ENCODE results near the gene PTPN7. TPM values are rescaled to one million over a fixed set of nuclear protein-coding genes. Genes with fewer than 3 reads are reported as not detected.
"Not testable (repeated sequence)": the region's sequence is repeated elsewhere in the genome, so short reads cannot be mapped to it uniquely, and the experiment has no call there.

PTPN7 gene
- polyA plus RNA-seq, 4 donors: 1.9 to 8.9 (median 2.8) TPM

- not testable (repeated sequence) for DNase-seq; H3K4me3 ChIP-seq (ENCODE audit: low read depth in 1 of 3, low read length in 3 of 3); H3K27ac ChIP-seq (ENCODE audit: low read depth in 1 of 3, low read length in 2 of 3); H3K9me3 ChIP-seq (ENCODE audit: control insufficient read depth in 2 of 2, insufficient read depth in 1 of 2, low read depth in 1 of 2, low read length in 1 of 2); FAIRE-seq; H3K27me3 ChIP-seq (ENCODE audit: control insufficient read depth in 3 of 3, insufficient read depth in 3 of 3, low read length in 3 of 3)
- Histone ChIP-seq H3K4me1 (ENCODE audit: control insufficient read depth in 3 of 3, insufficient read depth in 2 of 3, low read depth in 1 of 3, low read length in 2 of 3) (peaks cover 2 to 17% (median 7%) of the 10 kb centered on the region in 3 donors), H3K36me3 (ENCODE audit: control insufficient read depth in 3 of 3, insufficient read depth in 2 of 3, low read depth in 1 of 3, low read length in 3 of 3) (peaks cover 0 to 13% (median 0%) of the 10 kb centered on the region in 3 donors)
- 77 to 92% (median 89%) methylated on average over 8 of the region's 8 CpGs for WGBS, 3 donors
Measured at GRCh38 chr1:202145744-202146140, 14.7 kb downstream of the PTPN7 start.

DNA sequence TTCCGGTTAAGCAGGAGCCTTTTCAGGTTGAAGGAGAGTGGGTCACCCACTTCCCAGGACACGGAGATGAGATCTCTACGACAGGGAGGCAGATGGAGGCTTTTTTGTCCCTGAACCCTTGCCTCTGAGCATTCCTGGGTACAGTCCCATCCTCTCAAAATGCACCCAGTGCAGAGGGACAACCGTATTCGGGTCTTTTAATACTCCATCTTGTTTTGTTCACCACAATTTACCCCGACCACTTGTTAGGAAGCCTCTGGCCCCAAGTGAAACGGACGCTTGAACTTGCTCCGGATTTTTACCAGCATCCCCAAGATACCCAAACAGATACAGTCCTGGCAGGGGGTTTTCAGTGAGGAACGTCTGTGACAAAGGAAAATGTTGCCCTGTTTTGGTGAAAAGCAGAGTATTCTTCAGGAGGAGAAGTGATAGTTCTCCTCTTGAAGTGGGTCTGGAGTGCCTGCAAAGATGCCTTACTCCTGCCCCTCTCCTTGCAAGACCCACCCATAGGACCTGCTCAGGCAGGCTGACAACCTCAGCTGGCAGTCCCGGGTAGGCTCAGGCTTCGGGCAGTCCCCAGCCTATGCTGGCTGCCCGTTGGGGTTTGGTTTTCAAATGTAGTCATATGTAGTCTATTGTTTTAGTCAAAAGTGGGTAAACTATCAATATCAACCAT is 15.2 kb downstream of the PTPN7 start:
- H3K27ac ChIP-seq (ENCODE audit: low read depth in 1 of 3, low read length in 2 of 3): peak overlapping the region in 2 of 3 donors; percentile 28 to 75

GRCh38 chr1:202144402-202145067 is 15.9 kb downstream of the PTPN7 start, which contains the start of gene ARL8A:
ARL8A (minus strand) TSS chr1:202144737; CDS start chr1:202144572, 165 bp downstream.
- WGBS, 3 donors: 0 to 1% (median 0%) methylated on average over 37 to 82 of the region's 82 CpGs
- FAIRE-seq: no peak
- H3K4me3 ChIP-seq (ENCODE audit: low read depth in 1 of 3, low read length in 3 of 3): peak within 1 kb of the TSS; percentile 75 to 97 (median 97)

More for the DNA sequence above, 15.2 kb downstream of the PTPN7 start:
- FAIRE-seq: no peak
- Histone ChIP-seq H3K4me1 (ENCODE audit: control insufficient read depth in 3 of 3, insufficient read depth in 2 of 3, low read depth in 1 of 3, low read length in 2 of 3) (peaks cover 2 to 17% (median 7%) of the 10 kb centered on the region in 3 donors), H3K9me3 (ENCODE audit: control insufficient read depth in 2 of 2, insufficient read depth in 1 of 2, low read depth in 1 of 2, low read length in 1 of 2) (no peaks in the 10 kb centered on the region), H3K36me3 (ENCODE audit: control insufficient read depth in 3 of 3, insufficient read depth in 2 of 3, low read depth in 1 of 3, low read length in 3 of 3) (peaks cover 0 to 10% (median 0%) of the 10 kb centered on the region in 3 donors), H3K27me3 (ENCODE audit: control insufficient read depth in 3 of 3, insufficient read depth in 3 of 3, low read length in 3 of 3) (no peaks in the 10 kb centered on the region), H3K4me3 (ENCODE audit: low read depth in 1 of 3, low read length in 3 of 3) (peak overlapping the region; percentile 75 to 97 (median 97))
- peak in 1 of 2 donors; percentile 37 for DNase-seq
- WGBS, 3 donors: 2 to 7% (median 5%) methylated on average over 13 of the region's 13 CpGs

GRCh38 chr1:202143768-202144401 is 16.5 kb downstream of the PTPN7 start:
- peak; percentile 28 to 54 for DNase-seq

More at GRCh38 chr1:202144402-202145067, 15.9 kb downstream of the PTPN7 start, which contains the start of gene ARL8A:
- Histone ChIP-seq H3K4me1 (ENCODE audit: control insufficient read depth in 3 of 3, insufficient read depth in 2 of 3, low read depth in 1 of 3, low read length in 2 of 3) (peaks cover 2 to 17% (median 7%) of the 10 kb centered on the region in 3 donors), H3K27me3 (ENCODE audit: control insufficient read depth in 3 of 3, insufficient read depth in 3 of 3, low read length in 3 of 3) (no peaks in the 10 kb centered on the region), H3K9me3 (ENCODE audit: control insufficient read depth in 2 of 2, insufficient read depth in 1 of 2, low read depth in 1 of 2, low read length in 1 of 2) (no peaks in the 10 kb centered on the region), H3K36me3 (ENCODE audit: control insufficient read depth in 3 of 3, insufficient read depth in 2 of 3, low read depth in 1 of 3, low read length in 3 of 3) (peaks cover 0 to 10% (median 0%) of the 10 kb centered on the region in 3 donors), H3K27ac (ENCODE audit: low read depth in 1 of 3, low read length in 2 of 3) (peak within 1 kb of the TSS; percentile 41 to 91 (median 72))
- peak; percentile 62 to 89 for DNase-seq

GRCh38 chr1:202143011-202143767 is 17.2 kb downstream of the PTPN7 start:
- Histone ChIP-seq H3K4me3 (ENCODE audit: low read depth in 1 of 3, low read length in 3 of 3) (peak overlapping the region; percentile 75 to 97 (median 97)), H3K27ac (ENCODE audit: low read depth in 1 of 3, low read length in 2 of 3) (peak overlapping the region; percentile 41 to 91 (median 72)), H3K9me3 (ENCODE audit: control insufficient read depth in 2 of 2, insufficient read depth in 1 of 2, low read depth in 1 of 2, low read length in 1 of 2) (no peaks in the 10 kb centered on the region), H3K4me1 (ENCODE audit: control insufficient read depth in 3 of 3, insufficient read depth in 2 of 3, low read depth in 1 of 3, low read length in 2 of 3) (peaks cover 2 to 17% (median 7%) of the 10 kb centered on the region in 3 donors), H3K36me3 (ENCODE audit: control insufficient read depth in 3 of 3, insufficient read depth in 2 of 3, low read depth in 1 of 3, low read length in 3 of 3) (peaks cover 0 to 13% (median under 1%) of the 10 kb centered on the region in 3 donors), H3K27me3 (ENCODE audit: control insufficient read depth in 3 of 3, insufficient read depth in 3 of 3, low read length in 3 of 3) (no peaks in the 10 kb centered on the region)
- FAIRE-seq: no peak
- WGBS, 3 donors: 11 to 13% (median 12%) methylated on average over 17 of the region's 17 CpGs
- peak; percentile 34 to 47 for DNase-seq

More at GRCh38 chr1:202143768-202144401, 16.5 kb downstream of the PTPN7 start:
- Histone ChIP-seq H3K27ac (ENCODE audit: low read depth in 1 of 3, low read length in 2 of 3) (peak overlapping the region; percentile 41 to 91 (median 72)), H3K4me3 (ENCODE audit: low read depth in 1 of 3, low read length in 3 of 3) (peak overlapping the region; percentile 75 to 97 (median 97)), H3K27me3 (ENCODE audit: control insufficient read depth in 3 of 3, insufficient read depth in 3 of 3, low read length in 3 of 3) (no peaks in the 10 kb centered on the region), H3K9me3 (ENCODE audit: control insufficient read depth in 2 of 2, insufficient read depth in 1 of 2, low read depth in 1 of 2, low read length in 1 of 2) (no peaks in the 10 kb centered on the region), H3K36me3 (ENCODE audit: control insufficient read depth in 3 of 3, insufficient read depth in 2 of 3, low read depth in 1 of 3, low read length in 3 of 3) (peaks cover 0 to 10% (median 0%) of the 10 kb centered on the region in 3 donors), H3K4me1 (ENCODE audit: control insufficient read depth in 3 of 3, insufficient read depth in 2 of 3, low read depth in 1 of 3, low read length in 2 of 3) (peaks cover 2 to 17% (median 7%) of the 10 kb centered on the region in 3 donors)
- FAIRE-seq: no peak
- 0 to 1% (median 0%) methylated on average over 11 to 58 of the region's 58 CpGs for WGBS, 3 donors

- not testable (repeated sequence) for DNase-seq; H3K9me3 ChIP-seq (ENCODE audit: control insufficient read depth in 2 of 2, insufficient read depth in 1 of 2, low read depth in 1 of 2, low read length in 1 of 2); FAIRE-seq; H3K27ac ChIP-seq (ENCODE audit: low read depth in 1 of 3, low read length in 2 of 3); H3K27me3 ChIP-seq (ENCODE audit: control insufficient read depth in 3 of 3, insufficient read depth in 3 of 3, low read length in 3 of 3); H3K4me3 ChIP-seq (ENCODE audit: low read depth in 1 of 3, low read length in 3 of 3)
- WGBS, 3 donors: 89 to 95% (median 93%) methylated on average over 3 of the region's 3 CpGs
- Histone ChIP-seq H3K4me1 (ENCODE audit: control insufficient read depth in 3 of 3, insufficient read depth in 2 of 3, low read depth in 1 of 3, low read length in 2 of 3) (peaks cover 2 to 17% (median 7%) of the 10 kb centered on the region in 3 donors), H3K36me3 (ENCODE audit: control insufficient read depth in 3 of 3, insufficient read depth in 2 of 3, low read depth in 1 of 3, low read length in 3 of 3) (peaks cover 0 to 27% (median 4%) of the 10 kb centered on the region in 3 donors)
Measured at GRCh38 chr1:202141468-202141867, 18.9 kb downstream of the PTPN7 start.

DNA sequence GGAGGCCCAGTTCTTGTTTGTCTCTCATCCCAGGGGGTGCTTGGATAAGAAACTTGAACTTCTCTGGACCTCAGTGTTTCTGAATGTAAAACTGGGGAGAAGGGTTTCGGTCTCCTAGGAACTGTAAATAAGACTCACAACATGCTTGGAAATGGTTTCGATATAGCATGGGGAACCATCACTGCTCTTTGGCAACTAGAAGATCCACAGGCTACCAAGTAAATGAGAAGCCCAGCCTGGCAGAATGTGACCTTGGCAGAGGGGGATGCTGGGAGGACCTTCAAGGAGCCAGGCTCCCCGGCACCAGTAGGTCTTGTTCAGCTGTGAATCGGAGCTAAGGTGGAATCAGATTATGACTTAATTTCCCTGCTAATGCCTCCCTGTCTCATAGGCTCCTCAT is 19.6 kb downstream of the PTPN7 start:
- FAIRE-seq (no peak), DNase-seq (no peak)
- H3K4me3 ChIP-seq (ENCODE audit: low read depth in 1 of 3, low read length in 3 of 3): no peak overlapping the region
- H3K36me3 ChIP-seq (ENCODE audit: control insufficient read depth in 3 of 3, insufficient read depth in 2 of 3, low read depth in 1 of 3, low read length in 3 of 3): peaks cover 0 to 31% (median 6%) of the 10 kb centered on the region in 3 donors
- no peaks in the 10 kb centered on the region for H3K27me3 ChIP-seq (ENCODE audit: control insufficient read depth in 3 of 3, insufficient read depth in 3 of 3, low read length in 3 of 3)
- no peaks in the 10 kb centered on the region for H3K9me3 ChIP-seq (ENCODE audit: control insufficient read depth in 2 of 2, insufficient read depth in 1 of 2, low read depth in 1 of 2, low read length in 1 of 2)
- WGBS, 3 donors: 84 to 91% (median 85%) methylated on average over 4 of the region's 4 CpGs
- H3K27ac ChIP-seq (ENCODE audit: low read depth in 1 of 3, low read length in 2 of 3): no peak overlapping the region
- peaks cover 2 to 17% (median 7%) of the 10 kb centered on the region in 3 donors for H3K4me1 ChIP-seq (ENCODE audit: control insufficient read depth in 3 of 3, insufficient read depth in 2 of 3, low read depth in 1 of 3, low read length in 2 of 3)

Measured in small intestine (tissue), 7 donors.